Stimulated activated memory B cell treated with anti-CD40 and anti-IgM and Interleukin-4, amounts not matched to agents 10 μg/mL and 1 μg/mL and 100 μg/mL, for 72 hours (primary cell): ENCODE data around the gene GPN1.
A peak's percentile ranks its signal among the peaks of the same experiment; 100 is the strongest.
"Not testable (repeated sequence)": the region's sequence is repeated elsewhere in the genome, so short reads cannot be mapped to it uniquely, and the experiment has no call there.

Experiments
- ATAC-seq: fragments of 150-1000 bp; cut with Tn5 transposase; 2 replicates; pipeline ENCODE4 v1.10.0; 2021
- H3K27ac Mint-ChIP-seq: one replicate; pipeline ENCODE4 v1.8.0; 2022; ENCODE audit warnings: mild to moderate bottlenecking, mixed read lengths
- H3K27me3 Mint-ChIP-seq: one replicate; pipeline ENCODE4 v1.8.0; 2022; ENCODE audit warnings: mixed read lengths
- H3K36me3 Mint-ChIP-seq: one replicate; pipeline ENCODE4 v1.8.0; 2022; ENCODE audit warnings: mixed read lengths
- H3K4me1 Mint-ChIP-seq: one replicate; pipeline ENCODE4 v1.8.0; 2022; ENCODE audit warnings: mixed read lengths
- H3K4me3 Mint-ChIP-seq: one replicate; pipeline ENCODE4 v1.8.0; 2022; ENCODE audit warnings: mild to moderate bottlenecking, moderate library complexity, mixed read lengths
- H3K9me3 Mint-ChIP-seq: one replicate; pipeline ENCODE4 v1.8.0; 2022; ENCODE audit warnings: mixed read lengths

The GPN1 gene

DNA sequence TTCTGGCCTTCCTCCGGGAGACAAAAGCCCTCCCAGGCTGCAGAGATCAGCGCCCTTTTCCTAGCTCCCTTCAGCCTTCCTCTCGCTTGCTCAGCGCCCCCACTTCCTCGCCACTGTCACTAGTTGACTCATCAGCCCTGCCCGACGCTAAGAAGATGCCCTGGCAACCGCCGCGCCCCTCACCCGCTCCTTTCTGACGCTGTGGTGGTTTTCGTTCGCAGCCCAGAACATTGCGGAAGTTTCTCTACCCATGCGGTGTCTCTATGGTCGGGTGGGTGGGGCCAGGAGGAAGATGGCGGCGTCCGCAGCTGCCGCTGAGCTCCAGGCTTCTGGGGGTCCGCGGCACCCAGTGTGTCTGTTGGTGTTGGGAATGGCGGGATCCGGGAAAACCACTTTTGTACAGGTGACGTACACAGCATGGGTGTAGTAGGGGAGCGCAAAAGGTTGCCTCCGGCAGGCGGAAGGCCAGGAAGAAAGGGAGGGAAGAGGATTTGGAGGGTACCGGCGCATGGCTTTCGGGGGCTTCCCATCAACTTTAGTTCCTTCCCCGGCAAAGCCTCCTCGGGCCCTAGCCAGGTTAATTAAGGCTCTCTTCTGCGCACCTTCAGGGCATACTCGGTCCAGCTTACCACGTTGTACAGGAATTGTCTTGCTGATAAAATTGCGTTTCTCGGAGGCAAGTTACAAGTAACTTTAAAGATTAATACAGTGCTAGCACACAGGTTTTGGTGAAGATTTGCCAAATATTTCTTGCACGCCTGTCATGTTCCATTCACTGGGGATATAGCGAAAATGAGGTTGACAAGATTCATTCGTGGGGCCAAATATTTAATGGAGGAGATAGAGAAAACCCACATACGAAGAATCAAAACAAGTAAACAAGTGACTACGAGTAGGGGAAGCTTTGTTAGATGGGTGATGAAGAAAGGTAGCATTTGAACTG, at the start of gene GPN1, which contains the start of gene CCDC121:
GPN1 (plus strand) TSS at position 284 of the 943 bp plus-strand sequence; CDS start at position 293, 9 bp downstream.
CCDC121 (minus strand) TSS at position 246 of the 943 bp plus-strand sequence. CDS start 1,213 bp downstream, outside the sequence.
- Mint-ChIP-seq H3K27ac (no peak within 1 kb of the TSS), H3K36me3 (peaks cover 30% of the 10 kb centered on the region), H3K27me3 (no peaks in the 10 kb centered on the region), H3K4me1 (no peaks in the 10 kb centered on the region), H3K9me3 (no peaks in the 10 kb centered on the region), H3K4me3 (no peak within 1 kb of the TSS)
- peak; percentile 100 for ATAC-seq

GRCh38 chr2:27581417-27582128, 47.3 kb upstream of the GPN1 start:
- Mint-ChIP-seq H3K36me3 (peaks cover 23% of the 10 kb centered on the region), H3K4me3 (peak overlapping the region; percentile 62), H3K27me3 (no peaks in the 10 kb centered on the region), H3K9me3 (peaks cover 4% of the 10 kb centered on the region), H3K4me1 (peaks cover 32% of the 10 kb centered on the region), H3K27ac (peak overlapping the region; percentile 87)
- ATAC-seq: no peak

- no peak for ATAC-seq
- Mint-ChIP-seq H3K4me3 (peak overlapping the region; percentile 97), H3K9me3 (peaks cover 4% of the 10 kb centered on the region), H3K27ac (peak overlapping the region; percentile 87), H3K27me3 (no peaks in the 10 kb centered on the region), H3K36me3 (peaks cover 29% of the 10 kb centered on the region), H3K4me1 (peaks cover 39% of the 10 kb centered on the region)
These were observed 46.6 kb upstream of the GPN1 start for GRCh38 chr2:27582129-27582694.

DNA sequence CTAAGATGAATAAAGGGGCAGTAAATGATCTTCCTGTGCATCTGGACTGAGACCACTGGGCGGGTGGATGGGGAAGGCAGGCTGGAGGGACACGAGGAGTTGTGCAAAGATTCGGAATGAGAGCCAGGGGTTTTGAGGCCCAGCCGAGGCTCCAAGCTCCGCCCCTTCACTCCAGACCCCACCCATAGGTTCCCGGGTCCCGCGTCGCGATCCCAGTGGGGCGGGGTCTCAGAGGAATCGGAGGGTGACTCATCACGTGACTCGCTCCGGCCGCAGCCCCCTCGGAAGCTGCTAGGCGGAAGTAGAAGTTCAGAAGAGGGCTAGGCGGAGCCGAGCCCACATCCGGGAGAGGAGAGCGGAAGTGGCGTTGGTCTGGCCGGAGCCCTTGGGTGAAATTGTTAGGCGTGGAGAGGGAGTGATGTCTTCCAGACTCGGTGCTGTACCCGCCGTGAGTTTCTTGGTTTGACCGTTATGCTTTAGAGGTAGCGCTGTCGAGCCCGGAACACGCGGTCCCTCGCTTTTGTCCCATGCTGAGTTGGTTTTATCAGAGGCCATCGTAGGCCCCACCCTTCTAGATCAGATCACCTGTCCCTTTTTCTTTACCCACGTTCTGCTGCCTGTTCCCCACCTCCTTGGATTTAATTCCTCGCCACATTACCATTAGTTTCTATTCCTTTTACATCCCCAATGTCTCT, 46.0 kb upstream of the GPN1 start, which contains the start of gene ZNF512:
ZNF512 (plus strand) TSS at position 348 of the 695 bp plus-strand sequence; CDS start at position 419, 71 bp downstream.
- Mint-ChIP-seq H3K4me1 (peaks cover 44% of the 10 kb centered on the region), H3K27me3 (no peaks in the 10 kb centered on the region), H3K27ac (peak within 1 kb of the TSS; percentile 87), H3K36me3 (peaks cover 34% of the 10 kb centered on the region), H3K4me3 (peak within 1 kb of the TSS; percentile 97), H3K9me3 (peaks cover 4% of the 10 kb centered on the region)
- ATAC-seq: peak; percentile 97

GRCh38 chr2:27583390-27583915, 45.4 kb upstream of the GPN1 start:
- ATAC-seq: no peak
- H3K4me1 Mint-ChIP-seq: peaks cover 47% of the 10 kb centered on the region
- peaks cover 38% of the 10 kb centered on the region for H3K36me3 Mint-ChIP-seq
- H3K27ac Mint-ChIP-seq: peak overlapping the region; percentile 87
- H3K9me3 Mint-ChIP-seq: peaks cover 4% of the 10 kb centered on the region
- H3K27me3 Mint-ChIP-seq: no peaks in the 10 kb centered on the region
- H3K4me3 Mint-ChIP-seq: peak overlapping the region; percentile 97

- H3K27ac Mint-ChIP-seq: no peak overlapping the region
- peaks cover 3% of the 10 kb centered on the region for H3K9me3 Mint-ChIP-seq
- peaks cover 47% of the 10 kb centered on the region for H3K4me1 Mint-ChIP-seq
- no peaks in the 10 kb centered on the region for H3K27me3 Mint-ChIP-seq
- H3K36me3 Mint-ChIP-seq: peaks cover 43% of the 10 kb centered on the region
- peak overlapping the region; percentile 49 for H3K4me3 Mint-ChIP-seq
- ATAC-seq: no peak
These were observed 44.3 kb upstream of the GPN1 start for GRCh38 chr2:27584597-27584996.

GRCh38 chr2:27587025-27587424, 41.8 kb upstream of the GPN1 start:
- Mint-ChIP-seq H3K27me3 (no peaks in the 10 kb centered on the region), H3K4me3 (no peak overlapping the region), H3K4me1 (peaks cover 47% of the 10 kb centered on the region), H3K36me3 (peaks cover 63% of the 10 kb centered on the region), H3K9me3 (peaks cover 9% of the 10 kb centered on the region), H3K27ac (no peak overlapping the region)
- ATAC-seq: no peak

DNA sequence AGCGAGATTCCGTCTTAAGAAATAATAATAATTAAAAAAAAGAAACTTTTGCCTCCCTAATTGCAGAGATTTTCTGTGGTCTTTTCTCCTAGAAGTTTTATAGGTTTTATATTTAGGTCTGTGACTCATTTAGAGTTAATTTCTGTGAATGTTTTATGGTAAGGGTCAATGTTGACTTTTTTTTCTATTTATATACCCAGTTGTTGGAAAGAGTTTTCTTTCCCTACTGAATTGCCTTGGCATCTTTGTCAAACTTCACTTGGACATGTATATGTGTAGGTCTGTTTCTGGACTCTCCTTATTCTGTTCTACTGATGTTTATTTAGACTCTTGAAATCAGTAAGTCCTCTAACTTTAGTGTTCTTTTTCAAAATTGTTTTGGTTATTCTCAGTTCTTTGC, 40.5 kb upstream of the GPN1 start:
- H3K27me3 Mint-ChIP-seq: no peaks in the 10 kb centered on the region
- peaks cover 70% of the 10 kb centered on the region for H3K36me3 Mint-ChIP-seq
- H3K4me3 Mint-ChIP-seq: no peak overlapping the region
- H3K27ac Mint-ChIP-seq: no peak overlapping the region
- H3K4me1 Mint-ChIP-seq: peaks cover 47% of the 10 kb centered on the region
- peaks cover 9% of the 10 kb centered on the region for H3K9me3 Mint-ChIP-seq
- no peak for ATAC-seq

GRCh38 chr2:27591745-27592144, 37.1 kb upstream of the GPN1 start:
- H3K36me3 Mint-ChIP-seq: peaks cover 79% of the 10 kb centered on the region
- ATAC-seq: no peak
- peaks cover 24% of the 10 kb centered on the region for H3K4me1 Mint-ChIP-seq
- no peaks in the 10 kb centered on the region for H3K27me3 Mint-ChIP-seq
- peaks cover 12% of the 10 kb centered on the region for H3K9me3 Mint-ChIP-seq
- H3K27ac Mint-ChIP-seq: no peak overlapping the region
- H3K4me3 Mint-ChIP-seq: no peak overlapping the region

DNA sequence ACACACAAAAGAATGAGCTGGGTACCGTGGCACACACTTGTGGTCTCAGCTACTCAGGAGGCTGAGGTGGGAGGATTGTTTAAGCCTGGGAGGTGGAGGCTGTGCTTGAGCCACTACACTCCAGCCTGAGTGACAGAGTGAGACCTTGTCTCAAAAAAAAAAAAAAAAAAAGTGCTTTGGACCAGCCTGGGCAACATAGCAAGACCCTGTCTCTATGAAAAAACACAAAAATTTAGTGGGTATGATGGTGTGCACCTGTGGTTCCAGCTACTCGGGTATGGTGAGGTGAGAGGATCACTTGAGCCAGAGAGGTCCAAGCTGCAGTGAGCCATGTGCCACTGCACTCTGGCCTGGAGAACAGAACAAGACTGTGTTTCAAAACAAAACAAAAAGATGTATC, 35.6 kb upstream of the GPN1 start:
- H3K36me3 Mint-ChIP-seq: peaks cover 73% of the 10 kb centered on the region
- no peak overlapping the region for H3K27ac Mint-ChIP-seq
- H3K4me3 Mint-ChIP-seq: no peak overlapping the region
- peaks cover 19% of the 10 kb centered on the region for H3K4me1 Mint-ChIP-seq
- peaks cover 12% of the 10 kb centered on the region for H3K9me3 Mint-ChIP-seq
- no peak for ATAC-seq
- H3K27me3 Mint-ChIP-seq: no peaks in the 10 kb centered on the region

DNA sequence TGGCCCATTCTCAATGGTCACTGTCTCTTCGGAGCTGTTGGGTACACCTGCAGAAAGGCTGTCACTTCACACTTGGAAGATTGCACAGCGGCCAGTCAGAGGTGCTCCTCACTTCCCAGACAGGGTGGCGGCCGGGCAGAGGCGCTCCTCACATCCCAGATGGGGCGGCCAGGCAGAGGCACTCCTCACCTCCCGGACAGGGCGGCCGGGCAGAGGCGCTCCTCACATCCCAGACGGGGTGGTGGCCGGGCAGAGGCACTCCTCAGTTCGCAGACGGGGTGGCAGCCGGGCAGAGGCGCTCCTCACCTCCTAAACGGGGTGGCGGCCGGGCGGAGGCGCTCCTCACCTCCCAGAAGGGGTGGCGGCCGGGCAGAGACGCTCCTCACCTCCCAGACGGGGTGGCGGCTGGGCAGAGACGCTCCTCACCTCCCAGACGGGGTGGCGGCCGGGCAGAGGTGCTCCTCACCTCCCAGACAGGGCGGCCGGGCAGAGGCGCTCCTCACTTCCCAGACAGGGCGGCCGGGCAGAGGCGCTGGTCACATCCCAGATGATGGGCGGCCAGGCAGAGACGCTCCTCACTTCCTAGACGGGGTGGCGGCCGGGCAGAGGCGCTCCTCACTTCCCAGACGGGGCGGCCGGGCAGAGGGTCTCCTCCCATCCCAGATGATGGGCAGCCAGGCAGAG, 34.7 kb upstream of the GPN1 start:
- Mint-ChIP-seq H3K4me1 (peaks cover 19% of the 10 kb centered on the region), H3K9me3 (peaks cover 12% of the 10 kb centered on the region), H3K36me3 (peaks cover 72% of the 10 kb centered on the region)
- H3K27me3 Mint-ChIP-seq, ATAC-seq, H3K27ac Mint-ChIP-seq, H3K4me3 Mint-ChIP-seq: not testable (repeated sequence)

DNA sequence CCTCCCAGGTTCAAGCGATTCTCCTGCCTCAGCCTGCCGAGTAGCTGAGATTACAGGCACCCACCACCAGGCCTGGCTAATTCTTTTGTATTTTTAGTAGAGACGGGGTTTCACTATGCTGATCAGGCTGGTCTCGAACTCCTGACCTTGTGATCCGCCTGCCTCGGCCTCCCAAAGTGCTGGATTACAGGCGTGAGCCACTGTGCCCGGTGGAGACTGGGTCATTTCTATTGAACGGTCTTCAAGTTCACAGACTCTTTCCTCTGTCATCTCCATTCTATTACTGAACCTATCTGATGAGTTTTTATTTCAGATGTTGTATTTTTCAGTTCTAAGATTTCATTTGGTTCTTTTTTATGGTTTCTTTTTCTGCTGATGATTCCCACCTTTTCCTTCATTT, 33.4 kb upstream of the GPN1 start:
- H3K4me1 Mint-ChIP-seq: peaks cover 19% of the 10 kb centered on the region
- H3K27me3 Mint-ChIP-seq, ATAC-seq, H3K4me3 Mint-ChIP-seq, H3K27ac Mint-ChIP-seq, H3K9me3 Mint-ChIP-seq: not testable (repeated sequence)
- H3K36me3 Mint-ChIP-seq: peaks cover 68% of the 10 kb centered on the region

- Mint-ChIP-seq H3K36me3 (peaks cover 64% of the 10 kb centered on the region), H3K9me3 (peaks cover 3% of the 10 kb centered on the region), H3K27ac (no peak overlapping the region), H3K4me1 (peaks cover 19% of the 10 kb centered on the region), H3K4me3 (no peak overlapping the region), H3K27me3 (no peaks in the 10 kb centered on the region)
- no peak for ATAC-seq
These were observed 32.2 kb upstream of the GPN1 start for GRCh38 chr2:27596627-27597026.

GRCh38 chr2:27606611-27607010, 22.2 kb upstream of the GPN1 start:
- H3K9me3 Mint-ChIP-seq: no peaks in the 10 kb centered on the region
- H3K4me3 Mint-ChIP-seq: no peak overlapping the region
- H3K36me3 Mint-ChIP-seq: peaks cover 63% of the 10 kb centered on the region
- H3K4me1 Mint-ChIP-seq: no peaks in the 10 kb centered on the region
- H3K27ac Mint-ChIP-seq: no peak overlapping the region
- H3K27me3 Mint-ChIP-seq: no peaks in the 10 kb centered on the region
- ATAC-seq: no peak
